ENCODE results near the gene APOBEC4.

DNA sequence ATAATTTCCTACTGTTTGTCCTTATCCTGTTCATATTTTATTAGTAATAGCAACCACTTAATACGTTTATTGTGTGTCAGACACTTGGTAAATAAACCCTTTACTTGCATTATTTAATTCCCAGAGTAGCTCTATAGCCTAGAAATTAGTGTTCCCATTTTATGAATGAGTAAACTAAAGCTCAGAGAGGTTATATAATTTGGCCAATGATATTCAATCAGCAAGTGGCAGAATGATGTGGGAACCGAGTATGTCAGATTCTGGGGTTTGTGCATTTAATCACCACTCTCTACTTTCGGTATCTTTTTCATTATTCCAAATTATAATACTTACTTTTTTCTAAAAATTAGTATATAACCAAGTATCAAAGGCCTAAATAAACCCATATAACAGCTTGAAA lies 10.9 kb downstream of the APOBEC4 start:
- TF ChIP-seq POLR2A (IDR thresholded peaks at IDR 0.05): no peak
- TF ChIP-seq EP300 (IDR thresholded peaks at IDR 0.05): no peak
- TF ChIP-seq, protein P1, sequence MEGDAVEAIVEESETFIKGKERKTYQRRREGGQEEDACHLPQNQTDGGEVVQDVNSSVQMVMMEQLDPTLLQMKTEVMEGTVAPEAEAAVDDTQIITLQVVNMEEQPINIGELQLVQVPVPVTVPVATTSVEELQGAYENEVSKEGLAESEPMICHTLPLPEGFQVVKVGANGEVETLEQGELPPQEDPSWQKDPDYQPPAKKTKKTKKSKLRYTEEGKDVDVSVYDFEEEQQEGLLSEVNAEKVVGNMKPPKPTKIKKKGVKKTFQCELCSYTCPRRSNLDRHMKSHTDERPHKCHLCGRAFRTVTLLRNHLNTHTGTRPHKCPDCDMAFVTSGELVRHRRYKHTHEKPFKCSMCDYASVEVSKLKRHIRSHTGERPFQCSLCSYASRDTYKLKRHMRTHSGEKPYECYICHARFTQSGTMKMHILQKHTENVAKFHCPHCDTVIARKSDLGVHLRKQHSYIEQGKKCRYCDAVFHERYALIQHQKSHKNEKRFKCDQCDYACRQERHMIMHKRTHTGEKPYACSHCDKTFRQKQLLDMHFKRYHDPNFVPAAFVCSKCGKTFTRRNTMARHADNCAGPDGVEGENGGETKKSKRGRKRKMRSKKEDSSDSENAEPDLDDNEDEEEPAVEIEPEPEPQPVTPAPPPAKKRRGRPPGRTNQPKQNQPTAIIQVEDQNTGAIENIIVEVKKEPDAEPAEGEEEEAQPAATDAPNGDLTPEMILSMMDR (IDR thresholded peaks at IDR 0.05): no peak

All from gastroesophageal sphincter (tissue), 3 donors.